DND-41 (cell line): Measurements from ENCODE around the gene TFEC.

Experiments
- ATAC-seq: fragments of 200-7000 bp; cut with Tn5 transposase; 3 replicates; pipeline ENCODE4 v1.9.1; 2021; ENCODE audit warnings: low read depth; ENCODE audit not compliant: insufficient read depth
- DNase-seq: peaks from one replicate; pipeline ENCODE4 v3.0.0-alpha.2; 2020
- H2AFZ ChIP-seq: 2 replicates; pipeline ENCODE4 v1.6.0; 2012; ENCODE audit warnings: low read depth, low read length
- H3K27ac ChIP-seq: 2 replicates; pipeline ENCODE4 v1.5.1; 2012; ENCODE audit warnings: low read length, inconsistent platforms
- H3K27me3 ChIP-seq: fragments of 200-600 bp; sonication (generic); 2 replicates; pipeline ENCODE4 v1.6.0; 2012; ENCODE audit warnings: low read length, mild to moderate bottlenecking, inconsistent platforms; ENCODE audit not compliant: insufficient read depth, poor library complexity
- H3K36me3 ChIP-seq: 2 replicates; pipeline ENCODE4 v1.5.1; 2012; ENCODE audit warnings: low read length, inconsistent platforms; ENCODE audit not compliant: insufficient read depth
- H3K4me1 ChIP-seq: 2 replicates; pipeline ENCODE4 v1.5.1; 2012; ENCODE audit warnings: mild to moderate bottlenecking, low read length; ENCODE audit not compliant: insufficient read depth
- H3K4me2 ChIP-seq: 2 replicates; pipeline ENCODE4 v1.6.0; 2012; ENCODE audit warnings: mild to moderate bottlenecking, moderate library complexity, low read length, inconsistent platforms; ENCODE audit not compliant: insufficient read depth
- H3K4me3 ChIP-seq, 2 experiments: fragments of 200-600 bp in 1 of 2; shearing (Covaris generic) in 1 of 2; 2 replicates each; pipeline ENCODE4 v1.5.1; 2012 to 2016; ENCODE audit warnings: inconsistent platforms in 2 of 2, low read length in 2 of 2, mild to moderate bottlenecking in 2 of 2, low read depth in 1 of 2, moderate library complexity in 1 of 2
- H3K79me2 ChIP-seq: 2 replicates; pipeline ENCODE4 v1.6.0; 2012; ENCODE audit warnings: low read length, inconsistent platforms; ENCODE audit not compliant: insufficient read depth
- H3K9ac ChIP-seq: 2 replicates; pipeline ENCODE4 v1.6.0; 2012; ENCODE audit warnings: low read depth, mild to moderate bottlenecking, inconsistent platforms, low read length, moderate library complexity
- H3K9me3 ChIP-seq: 2 replicates; pipeline ENCODE4 v1.5.1; 2012; ENCODE audit warnings: low read length, moderate library complexity, mild to moderate bottlenecking, inconsistent platforms; ENCODE audit not compliant: insufficient read depth, severe bottlenecking
- H4K20me1 ChIP-seq: 2 replicates; pipeline ENCODE4 v1.6.0; 2012; ENCODE audit warnings: low read length; ENCODE audit not compliant: insufficient read depth
- EZH2 ChIP-seq: IDR thresholded peaks from 3 replicates; pipeline ENCODE4 v1.6.1; 2012; ENCODE audit warnings: borderline replicate concordance, low read depth, mild to moderate bottlenecking, moderate library complexity, low read length, inconsistent platforms; ENCODE audit not compliant: severe bottlenecking
- TF ChIP-seq, protein P1 (sequence below): IDR thresholded peaks from 2 replicates; pipeline ENCODE4 v1.5.1; 2012; ENCODE audit warnings: borderline replicate concordance, low read length, moderate library complexity, mild to moderate bottlenecking; ENCODE audit not compliant: poor library complexity, severe bottlenecking; ENCODE audit errors: extremely low read depth

TFEC gene

DNA sequence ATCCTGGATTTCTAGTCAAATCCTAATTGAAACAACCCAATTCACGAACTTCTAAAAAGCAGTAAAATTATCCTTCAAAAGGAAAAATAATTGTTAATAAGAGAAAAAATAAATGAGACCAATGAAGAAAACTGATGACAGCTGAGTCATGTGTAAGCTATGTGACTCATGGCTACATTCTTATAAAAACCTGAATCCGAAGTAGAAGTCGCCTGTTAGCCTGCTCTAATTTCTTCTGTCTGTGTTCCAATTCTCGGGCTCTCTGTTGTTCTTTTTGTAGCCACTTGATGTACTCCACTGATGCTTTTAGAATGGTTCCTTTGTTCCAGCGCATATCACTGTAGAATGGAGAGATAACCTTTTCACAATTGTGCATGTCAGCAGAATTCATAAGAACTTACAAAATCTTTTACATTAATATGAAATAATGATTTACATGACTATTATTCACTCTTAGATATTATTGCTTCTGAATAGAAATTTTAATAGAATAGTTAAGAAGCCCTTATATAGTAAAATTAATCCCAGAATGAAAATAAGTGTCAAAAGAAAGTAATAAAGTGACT, 88.8 kb downstream of the TFEC start:
- Histone ChIP-seq H2AFZ (no peak overlapping the region), H3K4me3 (no peak overlapping the region), H4K20me1 (no peaks in the 10 kb centered on the region), H3K4me1 (no peaks in the 10 kb centered on the region), H3K4me2 (no peak overlapping the region), H3K79me2 (no peaks in the 10 kb centered on the region), H3K27ac (no peak overlapping the region), H3K27me3 (no peaks in the 10 kb centered on the region), H3K9me3 (no peaks in the 10 kb centered on the region), H3K36me3 (peaks cover 3% of the 10 kb centered on the region; the same call in 1 of the 2 replicates), H3K9ac (no peak overlapping the region)
- DNase-seq (no peak), ATAC-seq (no peak)
- TF ChIP-seq, protein P1, sequence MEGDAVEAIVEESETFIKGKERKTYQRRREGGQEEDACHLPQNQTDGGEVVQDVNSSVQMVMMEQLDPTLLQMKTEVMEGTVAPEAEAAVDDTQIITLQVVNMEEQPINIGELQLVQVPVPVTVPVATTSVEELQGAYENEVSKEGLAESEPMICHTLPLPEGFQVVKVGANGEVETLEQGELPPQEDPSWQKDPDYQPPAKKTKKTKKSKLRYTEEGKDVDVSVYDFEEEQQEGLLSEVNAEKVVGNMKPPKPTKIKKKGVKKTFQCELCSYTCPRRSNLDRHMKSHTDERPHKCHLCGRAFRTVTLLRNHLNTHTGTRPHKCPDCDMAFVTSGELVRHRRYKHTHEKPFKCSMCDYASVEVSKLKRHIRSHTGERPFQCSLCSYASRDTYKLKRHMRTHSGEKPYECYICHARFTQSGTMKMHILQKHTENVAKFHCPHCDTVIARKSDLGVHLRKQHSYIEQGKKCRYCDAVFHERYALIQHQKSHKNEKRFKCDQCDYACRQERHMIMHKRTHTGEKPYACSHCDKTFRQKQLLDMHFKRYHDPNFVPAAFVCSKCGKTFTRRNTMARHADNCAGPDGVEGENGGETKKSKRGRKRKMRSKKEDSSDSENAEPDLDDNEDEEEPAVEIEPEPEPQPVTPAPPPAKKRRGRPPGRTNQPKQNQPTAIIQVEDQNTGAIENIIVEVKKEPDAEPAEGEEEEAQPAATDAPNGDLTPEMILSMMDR, result no peak
- TF ChIP-seq EZH2, result no peak

DNA sequence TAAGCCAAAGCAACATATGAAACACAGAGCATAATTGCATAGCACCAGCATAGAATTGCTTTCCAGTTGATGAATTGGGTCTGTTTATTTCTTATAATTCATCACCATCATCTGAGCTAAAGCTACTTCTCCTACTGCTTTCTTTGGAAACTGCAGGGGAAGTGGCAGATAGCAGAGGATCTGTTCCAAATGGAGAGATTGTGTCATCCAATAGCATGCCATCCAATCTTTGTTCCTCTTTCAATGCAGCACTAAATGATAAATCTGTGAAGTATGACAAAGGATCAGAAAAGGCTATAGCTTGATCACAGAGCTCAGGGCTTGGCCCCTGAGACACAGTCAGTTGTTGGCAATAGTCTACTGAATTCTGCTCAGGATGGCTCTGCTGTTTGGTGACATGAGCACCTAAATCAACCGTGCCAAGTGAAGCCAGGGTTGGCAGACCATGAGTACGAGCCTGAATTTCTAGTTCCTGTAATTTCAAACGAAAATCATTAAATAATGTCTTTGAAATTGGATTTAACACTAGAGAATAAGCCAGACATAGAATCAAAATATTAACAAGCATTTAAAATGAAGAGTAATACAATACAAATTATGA, 90.0 kb downstream of the TFEC start:
- H3K27ac ChIP-seq, result no peak overlapping the region
- no peaks in the 10 kb centered on the region for H4K20me1 ChIP-seq
- H3K4me2 ChIP-seq, result no peak overlapping the region
- no peaks in the 10 kb centered on the region for H3K79me2 ChIP-seq
- H3K27me3 ChIP-seq, result no peaks in the 10 kb centered on the region
- no peaks in the 10 kb centered on the region for H3K4me1 ChIP-seq
- DNase-seq (no peak), ATAC-seq (no peak)
- H3K9ac ChIP-seq, result no peak overlapping the region
- H3K9me3 ChIP-seq, result no peaks in the 10 kb centered on the region
- TF ChIP-seq, protein P1, result no peak
- no peak for TF ChIP-seq EZH2
- peaks cover 3% of the 10 kb centered on the region; the same call in 1 of the 2 replicates for H3K36me3 ChIP-seq
- H3K4me3 ChIP-seq, result no peak overlapping the region
- no peak overlapping the region for H2AFZ ChIP-seq

DNA sequence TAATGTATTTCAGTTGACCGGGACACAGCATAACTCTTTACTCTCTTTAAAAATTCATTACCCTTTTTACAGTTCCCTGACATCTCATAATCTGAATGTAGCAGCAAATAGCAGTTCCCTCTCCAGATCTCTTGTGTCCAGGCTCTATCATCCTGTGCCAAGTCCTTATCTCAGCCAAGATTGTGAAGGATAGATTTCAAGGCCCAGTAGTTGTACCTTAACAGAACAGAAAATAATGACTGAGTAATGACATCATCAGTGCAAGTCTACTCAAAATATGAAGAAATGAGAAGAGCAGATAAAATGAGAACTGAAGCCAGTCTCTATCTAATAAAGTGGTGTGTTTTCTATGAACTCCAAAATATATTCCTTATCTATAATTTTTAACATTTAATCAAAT, 92.6 kb downstream of the TFEC start:
- TF ChIP-seq, protein P1, result no peak
- TF ChIP-seq EZH2, result no peak
- Histone ChIP-seq H3K79me2 (no peaks in the 10 kb centered on the region), H3K4me2 (no peak overlapping the region), H4K20me1 (no peaks in the 10 kb centered on the region), H3K27me3 (no peaks in the 10 kb centered on the region), H3K27ac (no peak overlapping the region), H3K9ac (no peak overlapping the region), H3K4me3 (no peak overlapping the region), H3K4me1 (no peaks in the 10 kb centered on the region), H3K9me3 (no peaks in the 10 kb centered on the region), H2AFZ (no peak overlapping the region), H3K36me3 (peaks cover 3% of the 10 kb centered on the region; the same call in 1 of the 2 replicates)
- DNase-seq (no peak), ATAC-seq (no peak)
